HT-29 (cell line): ENCODE measurements around the gene TMEM61. TPM values are rescaled to one million over a fixed set of nuclear protein-coding genes. Genes with fewer than 3 reads are reported as not detected.
A peak's percentile ranks its signal among the peaks of the same experiment; 100 is the strongest.
"Not testable (repeated sequence)": the region's sequence is repeated elsewhere in the genome, so short reads cannot be mapped to it uniquely, and the experiment has no call there.

ENCODE experiments used
- DNase-seq: peaks from one replicate; pipeline ENCODE4 v3.0.0-alpha.2; 2015; ENCODE audit warnings: low spot score
- total RNA-seq: library from RNA; depleted of rRNA; stranded (reverse); fragments of >200 nt; shearing (Covaris generic); gene quantifications from 2 replicates; pipeline ENCODE4 v1.2.3, GENCODE V29; 2014

TMEM61 gene
- total RNA-seq, 1 experiment from 2014 or later, result 4.8 TPM

DNA sequence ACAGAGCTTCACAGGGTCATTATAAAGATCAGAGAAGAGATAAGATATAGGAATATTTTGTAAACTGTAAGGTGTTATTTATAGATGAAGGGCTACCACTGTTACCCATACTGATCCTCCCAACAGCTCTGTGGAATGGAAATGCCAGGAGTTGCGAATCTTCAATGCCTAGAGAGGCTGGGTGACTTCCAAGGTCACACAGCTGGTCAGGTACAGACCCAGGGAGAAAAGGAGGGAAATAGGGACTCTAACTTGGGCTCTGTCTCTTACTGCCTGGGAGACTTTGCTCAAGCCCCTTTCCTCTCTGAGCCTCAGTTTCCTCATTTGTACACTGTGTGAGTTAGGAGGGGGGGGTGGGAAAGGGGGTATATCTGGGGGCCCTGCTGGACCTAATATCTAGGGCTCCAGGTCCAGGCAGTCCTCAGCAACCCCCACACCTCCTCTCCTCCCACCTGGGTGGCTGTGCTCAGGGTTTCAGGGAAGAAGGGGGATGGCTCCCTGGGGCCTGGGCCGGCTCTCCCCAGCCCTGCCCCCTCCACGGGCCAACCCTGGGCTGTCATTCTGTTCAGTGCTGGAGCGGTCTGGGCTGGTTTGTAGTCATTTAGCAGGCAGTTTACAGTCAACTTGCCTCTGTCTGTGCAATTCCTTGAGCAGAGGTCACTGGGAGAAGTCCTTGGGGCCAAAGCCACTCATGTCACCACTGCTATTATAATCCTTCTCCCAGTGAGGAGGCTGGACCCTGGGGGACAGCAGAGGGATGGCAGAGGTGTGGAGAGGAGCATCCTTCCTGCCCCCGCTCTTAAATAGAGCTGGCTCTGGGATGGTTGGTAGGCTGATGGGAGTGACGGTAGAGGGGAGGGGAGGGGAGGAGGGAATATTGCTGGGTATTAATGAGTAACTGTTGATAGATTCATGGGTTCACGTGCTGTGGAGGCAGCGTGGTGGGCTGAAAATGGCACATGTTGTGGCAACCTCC is 20.0 kb downstream of the TMEM61 start:
- DNase-seq, result no peak

- DNase-seq, result no peak
These were observed 20.9 kb downstream of the TMEM61 start for GRCh38 chr1:55001311-55001710.

- no peak for DNase-seq
These were observed 22.3 kb downstream of the TMEM61 start for GRCh38 chr1:55002686-55003085.

- no peak for DNase-seq
These were observed 25.1 kb downstream of the TMEM61 start for GRCh38 chr1:55005351-55006140.

- no peak for DNase-seq
These were observed 26.5 kb downstream of the TMEM61 start for GRCh38 chr1:55006931-55007330.

- DNase-seq, result no peak
These were observed 27.2 kb downstream of the TMEM61 start for GRCh38 chr1:55007625-55008024.

DNA sequence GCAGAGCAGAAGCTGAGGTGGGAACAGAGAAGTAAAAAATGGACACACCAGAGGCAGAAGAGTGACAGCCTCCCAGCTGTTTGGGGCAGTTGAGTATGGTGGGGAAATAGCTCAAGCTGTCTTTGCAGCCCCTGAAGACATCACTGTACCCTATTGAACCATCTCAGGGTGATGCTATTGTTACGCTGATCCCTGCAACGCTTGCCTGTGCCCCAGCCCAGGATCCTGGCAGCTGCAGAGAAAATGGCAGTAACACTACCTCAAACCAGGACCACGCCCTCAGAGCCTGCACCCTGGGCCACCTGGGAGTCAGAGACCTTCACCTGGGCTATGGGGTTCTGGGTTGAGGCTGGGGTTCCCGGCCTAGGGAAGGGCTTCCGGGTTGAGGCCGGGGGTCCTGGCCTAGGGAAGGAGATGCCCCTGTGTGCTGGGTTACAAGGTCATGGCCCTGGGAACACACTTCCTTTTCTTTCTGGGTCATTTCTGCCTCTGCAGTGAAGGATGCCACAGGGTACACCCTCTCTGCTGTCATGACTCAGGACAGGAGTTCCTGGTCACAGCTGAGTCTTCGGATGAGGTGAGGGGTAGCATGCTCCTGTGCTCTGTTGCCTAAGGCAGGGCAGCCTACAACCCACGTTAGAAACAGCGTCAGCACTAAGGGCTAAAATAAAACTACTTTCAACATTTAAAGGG is 29.9 kb downstream of the TMEM61 start:
- DNase-seq, result no peak

- no peak for DNase-seq
These were observed 30.4 kb downstream of the TMEM61 start for GRCh38 chr1:55010887-55011217.

DNA sequence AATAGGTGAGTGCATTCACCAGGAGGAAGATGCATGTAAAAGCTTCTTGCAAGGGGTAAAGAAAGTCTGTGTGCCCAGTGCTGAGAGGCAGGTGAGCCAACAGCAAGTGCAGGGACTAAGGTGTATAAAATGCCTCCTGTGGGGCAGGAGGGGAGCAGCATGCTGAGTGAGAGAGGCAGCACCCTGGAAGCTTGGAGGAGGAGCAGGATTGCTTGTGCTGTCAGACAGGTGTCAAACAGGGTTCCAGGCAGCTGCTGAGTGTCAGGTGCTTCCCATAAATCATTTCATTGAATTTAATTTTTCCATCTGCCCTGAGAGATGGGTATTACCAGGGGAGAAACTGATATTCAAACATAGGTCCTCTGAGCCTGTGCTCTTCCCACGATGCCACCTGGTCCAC is 32.2 kb downstream of the TMEM61 start:
- no peak for DNase-seq

DNA sequence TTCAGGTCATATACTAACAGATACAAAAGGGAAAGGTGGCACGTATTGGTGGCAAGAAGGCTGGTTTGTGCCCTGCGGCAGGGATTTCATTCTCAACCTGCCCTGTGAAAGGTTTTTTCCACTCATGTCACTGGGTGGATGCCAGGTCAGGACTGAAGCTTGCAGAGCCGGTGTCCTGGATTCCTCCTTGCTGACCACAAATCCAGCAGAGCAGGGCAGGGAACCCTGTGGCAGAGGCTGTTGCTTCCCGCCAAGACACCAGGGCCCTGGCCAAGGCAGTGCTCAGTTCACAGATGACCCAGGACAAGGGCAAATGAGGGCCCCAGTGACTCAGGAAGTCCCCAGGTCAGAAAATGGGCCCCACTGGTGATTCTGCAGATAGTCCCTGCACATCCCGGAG is 34.7 kb downstream of the TMEM61 start:
- no peak for DNase-seq

DNA sequence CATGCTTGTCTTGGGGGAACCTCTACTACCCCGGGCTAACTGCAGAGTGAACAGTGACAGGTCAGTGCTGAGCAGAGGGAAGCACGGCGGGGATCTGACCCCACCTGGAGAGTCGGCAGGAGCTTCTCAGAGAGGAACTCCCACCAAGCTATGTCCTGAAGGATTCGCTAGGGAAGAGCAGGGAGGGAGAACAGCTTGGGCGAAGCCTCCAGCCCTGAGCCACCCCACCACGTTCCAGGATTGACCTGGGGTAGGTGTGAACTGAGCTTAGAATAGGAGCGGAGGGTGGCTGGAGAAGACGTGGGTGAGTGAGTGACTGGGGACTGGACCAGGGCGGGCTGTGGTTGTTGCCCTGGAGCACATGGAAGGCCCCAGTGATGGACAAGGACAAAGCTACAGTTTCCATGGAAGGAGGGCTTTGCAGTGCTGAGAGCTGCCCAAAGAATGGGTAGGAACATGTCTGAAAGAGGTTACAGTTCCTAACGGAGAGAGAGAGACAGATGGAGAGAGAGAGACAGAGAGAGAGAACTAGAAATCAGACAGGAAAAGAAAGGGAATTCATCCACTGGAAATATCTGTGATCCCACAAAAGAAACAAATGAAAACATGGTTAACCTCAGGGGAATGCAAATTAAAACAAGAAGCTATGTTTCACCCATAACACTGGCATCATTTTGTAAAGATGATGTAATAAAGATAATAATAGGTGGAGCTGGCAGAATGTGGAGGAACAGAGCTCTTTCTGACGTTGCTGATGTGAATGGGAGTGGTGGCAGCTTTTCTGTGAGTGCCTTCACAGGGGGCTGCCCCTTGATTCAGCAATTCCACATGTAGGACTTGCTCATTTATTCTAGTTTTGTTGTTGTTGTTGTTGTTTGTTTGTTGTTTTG is 35.5 kb downstream of the TMEM61 start:
- DNase-seq, result no peak

GRCh38 chr1:55018395-55018794 is 38.0 kb downstream of the TMEM61 start:
- no peak for DNase-seq

- DNase-seq, result peak; percentile 90
These were observed 41.6 kb downstream of the TMEM61 start for GRCh38 chr1:55021942-55022546.

DNA sequence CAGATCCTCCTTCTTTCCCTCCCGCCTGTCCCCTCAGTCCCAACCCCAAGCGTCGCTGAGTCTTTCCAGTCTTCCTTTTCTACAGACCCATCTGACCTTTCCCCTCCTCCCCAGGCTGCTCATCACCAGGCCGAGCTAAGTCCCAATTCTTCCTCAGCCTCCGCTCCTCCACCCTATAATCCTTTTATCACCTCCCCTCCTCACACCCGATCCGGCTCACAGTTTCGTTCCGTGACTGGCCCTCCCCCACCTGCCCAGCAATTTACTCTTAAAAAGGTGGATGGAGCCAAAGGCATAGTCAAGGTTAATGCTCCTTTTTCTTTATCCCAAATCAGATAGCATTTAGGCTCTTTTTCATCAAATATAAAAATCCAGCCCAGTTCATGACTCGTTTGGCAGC is 43.7 kb downstream of the TMEM61 start:
- DNase-seq, result not testable (repeated sequence)

DNA sequence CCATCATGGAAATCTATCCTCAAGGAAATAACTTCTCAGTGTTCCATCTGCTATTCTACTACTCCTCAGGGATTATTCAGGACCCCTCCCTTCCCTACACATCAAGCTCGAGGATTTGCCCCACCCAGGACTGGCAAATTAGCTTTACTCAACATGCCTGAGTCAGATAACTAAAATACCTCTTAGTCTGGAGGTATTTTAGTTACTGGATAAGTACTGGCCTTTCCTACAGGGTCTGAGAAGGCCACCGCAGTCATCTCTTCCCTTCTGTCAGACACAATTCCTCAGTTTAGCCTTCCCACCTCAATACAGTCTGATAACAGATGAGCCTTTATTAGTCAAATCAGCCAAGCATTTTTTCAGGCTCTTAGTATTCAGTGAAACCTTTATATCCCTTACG is 46.3 kb downstream of the TMEM61 start:
- not testable (repeated sequence) for DNase-seq

GRCh38 chr1:55031098-55031497 is 50.7 kb downstream of the TMEM61 start:
- DNase-seq, result not testable (repeated sequence)

GRCh38 chr1:55033265-55033614 is 52.8 kb downstream of the TMEM61 start:
- DNase-seq, result no peak

- DNase-seq, result no peak
These were observed 54.2 kb downstream of the TMEM61 start for GRCh38 chr1:55034476-55035133.

- no peak for DNase-seq
These were observed 55.5 kb downstream of the TMEM61 start for GRCh38 chr1:55035904-55036303.
